Liver (tissue), 3 donors: Measurements from ENCODE around the gene MTHFD1.

Source experiments
- FOXA1 ChIP-seq: IDR thresholded peaks from 2 replicates; pipeline ENCODE4 v1.6.1; 2016; ENCODE audit warnings: antibody characterized with exemption
- RAD21 ChIP-seq, 2 donors: IDR thresholded peaks; 2 replicates each; pipeline ENCODE4 v1.6.1; 2016; ENCODE audit warnings: antibody characterized with exemption in 2 of 2, mild to moderate bottlenecking in 2 of 2
- YY1 ChIP-seq: IDR thresholded peaks from 2 replicates; pipeline ENCODE4 v1.6.1; 2016; ENCODE audit warnings: antibody characterized with exemption, mild to moderate bottlenecking
- TF ChIP-seq, protein P1 (sequence below): IDR thresholded peaks from 2 replicates; pipeline ENCODE4 v1.6.1; 2016; ENCODE audit warnings: antibody characterized with exemption
- TF ChIP-seq, protein P2 (sequence below): fragments of 150-350 bp; IDR thresholded peaks from 2 replicates; pipeline ENCODE4 v1.5.1; 2017; ENCODE audit warnings: improper control_type of control experiment, low read depth, low read length; ENCODE audit not compliant: missing input control
- TF ChIP-seq, protein P3 (sequence below): IDR thresholded peaks from 2 replicates; pipeline ENCODE4 v1.6.1; 2016; ENCODE audit warnings: antibody characterized with exemption
- donor health status: healthy.
- donor health status: healthy.

DNA sequence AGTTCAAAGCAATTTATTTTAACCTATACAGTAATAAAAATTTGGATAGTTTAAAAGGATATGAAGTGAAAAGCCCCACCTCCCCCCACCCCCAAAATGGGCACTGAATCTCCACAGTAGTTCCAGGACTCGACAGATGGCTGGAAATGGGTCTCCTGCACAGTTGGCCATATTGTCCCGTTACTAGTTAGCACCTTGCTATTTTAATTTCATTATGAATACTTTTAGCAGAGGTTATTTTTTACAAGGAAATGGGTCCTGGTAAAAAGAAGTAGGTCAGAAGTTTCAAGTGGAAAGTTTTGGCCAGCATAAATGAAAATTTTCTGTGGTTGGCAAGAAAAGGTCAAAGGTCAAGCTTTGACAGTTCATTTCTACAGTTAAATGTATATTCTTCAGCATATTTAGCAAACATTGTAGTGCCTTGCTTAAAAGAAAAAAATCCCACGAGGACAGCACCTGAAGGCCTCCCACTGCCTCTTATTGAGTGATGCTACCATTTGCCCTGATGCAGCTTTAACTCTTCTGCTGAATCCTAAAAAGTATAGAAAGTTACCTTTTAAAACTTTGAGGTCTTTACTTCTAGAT is 28.3 kb downstream of the MTHFD1 start:
- TF ChIP-seq, protein P1, sequence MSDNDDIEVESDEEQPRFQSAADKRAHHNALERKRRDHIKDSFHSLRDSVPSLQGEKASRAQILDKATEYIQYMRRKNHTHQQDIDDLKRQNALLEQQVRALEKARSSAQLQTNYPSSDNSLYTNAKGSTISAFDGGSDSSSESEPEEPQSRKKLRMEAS: no peak
- TF ChIP-seq, protein P2, sequence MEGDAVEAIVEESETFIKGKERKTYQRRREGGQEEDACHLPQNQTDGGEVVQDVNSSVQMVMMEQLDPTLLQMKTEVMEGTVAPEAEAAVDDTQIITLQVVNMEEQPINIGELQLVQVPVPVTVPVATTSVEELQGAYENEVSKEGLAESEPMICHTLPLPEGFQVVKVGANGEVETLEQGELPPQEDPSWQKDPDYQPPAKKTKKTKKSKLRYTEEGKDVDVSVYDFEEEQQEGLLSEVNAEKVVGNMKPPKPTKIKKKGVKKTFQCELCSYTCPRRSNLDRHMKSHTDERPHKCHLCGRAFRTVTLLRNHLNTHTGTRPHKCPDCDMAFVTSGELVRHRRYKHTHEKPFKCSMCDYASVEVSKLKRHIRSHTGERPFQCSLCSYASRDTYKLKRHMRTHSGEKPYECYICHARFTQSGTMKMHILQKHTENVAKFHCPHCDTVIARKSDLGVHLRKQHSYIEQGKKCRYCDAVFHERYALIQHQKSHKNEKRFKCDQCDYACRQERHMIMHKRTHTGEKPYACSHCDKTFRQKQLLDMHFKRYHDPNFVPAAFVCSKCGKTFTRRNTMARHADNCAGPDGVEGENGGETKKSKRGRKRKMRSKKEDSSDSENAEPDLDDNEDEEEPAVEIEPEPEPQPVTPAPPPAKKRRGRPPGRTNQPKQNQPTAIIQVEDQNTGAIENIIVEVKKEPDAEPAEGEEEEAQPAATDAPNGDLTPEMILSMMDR: no peak
- no peak for TF ChIP-seq FOXA1
- TF ChIP-seq YY1: no peak
- TF ChIP-seq, protein P3, sequence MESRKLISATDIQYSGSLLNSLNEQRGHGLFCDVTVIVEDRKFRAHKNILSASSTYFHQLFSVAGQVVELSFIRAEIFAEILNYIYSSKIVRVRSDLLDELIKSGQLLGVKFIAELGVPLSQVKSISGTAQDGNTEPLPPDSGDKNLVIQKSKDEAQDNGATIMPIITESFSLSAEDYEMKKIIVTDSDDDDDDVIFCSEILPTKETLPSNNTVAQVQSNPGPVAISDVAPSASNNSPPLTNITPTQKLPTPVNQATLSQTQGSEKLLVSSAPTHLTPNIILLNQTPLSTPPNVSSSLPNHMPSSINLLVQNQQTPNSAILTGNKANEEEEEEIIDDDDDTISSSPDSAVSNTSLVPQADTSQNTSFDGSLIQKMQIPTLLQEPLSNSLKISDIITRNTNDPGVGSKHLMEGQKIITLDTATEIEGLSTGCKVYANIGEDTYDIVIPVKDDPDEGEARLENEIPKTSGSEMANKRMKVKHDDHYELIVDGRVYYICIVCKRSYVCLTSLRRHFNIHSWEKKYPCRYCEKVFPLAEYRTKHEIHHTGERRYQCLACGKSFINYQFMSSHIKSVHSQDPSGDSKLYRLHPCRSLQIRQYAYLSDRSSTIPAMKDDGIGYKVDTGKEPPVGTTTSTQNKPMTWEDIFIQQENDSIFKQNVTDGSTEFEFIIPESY: no peak
- no peak for TF ChIP-seq RAD21 (IDR thresholded peaks at IDR 0.05)
